ENCODE data around the gene PTGIR.

GRCh38 chr19:46571495-46571894 is 53.4 kb downstream of the PTGIR start:
- no peak for TF ChIP-seq POLR2A (IDR thresholded peaks at IDR 0.05; ENCODE audit: low read depth, low read length)
- TF ChIP-seq SPI1 (IDR thresholded peaks at IDR 0.05; ENCODE audit: low read depth, low read length) = no peak
- no peak for TF ChIP-seq POLR2AphosphoS5 (IDR thresholded peaks at IDR 0.05; ENCODE audit: low read depth, low read length)
- no peak for TF ChIP-seq TAF1 (IDR thresholded peaks at IDR 0.05; ENCODE audit: low read depth, low read length)

Data from GM12891 (cell line).